CD4-positive, alpha-beta T cell (primary cell): ENCODE data around the gene AGAP1. TPM values are rescaled to one million over a fixed set of nuclear protein-coding genes. Genes with fewer than 3 reads are reported as not detected.

Experiments used
- ATAC-seq: fragments of 200-7000 bp; cut with Tn5 transposase; one replicate; pipeline ENCODE4 v1.10.0; 2022; ENCODE audit warnings: mild to moderate bottlenecking; ENCODE audit not compliant: poor library complexity
- CTCF ChIA-PET: fragments of 350-600 bp; sonication (Branson Sonifier 250); formaldehyde crosslinking; loops from one replicate; lab custom pipeline; 2021; ENCODE audit warnings: antibody characterized with exemption, inconsistent platforms; lab: Charles Lee
- POLR2A ChIA-PET: fragments of 350-600 bp; sonication (Branson Sonifier 250); formaldehyde crosslinking; loops from one replicate; lab custom pipeline; 2021; ENCODE audit warnings: antibody characterized with exemption, inconsistent platforms; lab: Charles Lee
- DNase-seq, 14 experiments: peaks; one replicate each; pipeline ENCODE4 v3.0.0-alpha.2; 2013 to 2020; ENCODE audit warnings: mixed read lengths in 2 of 14
- H3K27ac ChIP-seq, 2 donors: one replicate each; pipeline versions ENCODE4 v1.5.1 to v1.7.0; 2013; ENCODE audit warnings: low read length in 2 of 2, low read depth in 1 of 2, mild to moderate bottlenecking in 1 of 2
- H3K27me3 ChIP-seq, 2 experiments: 1 replicate in 1 of 2; 2 replicates in 1 of 2; pipeline versions ENCODE4 v1.6.1 to v1.7.0; 2013; ENCODE audit warnings: low read length in 2 of 2, control low read depth in 1 of 2, mild to moderate bottlenecking in 1 of 2, moderate library complexity in 1 of 2; ENCODE audit not compliant: insufficient read depth in 2 of 2, control insufficient read depth in 1 of 2
- H3K36me3 ChIP-seq: one replicate; pipeline ENCODE4 v1.6.1; 2013; ENCODE audit warnings: low read length, control low read depth; ENCODE audit not compliant: insufficient read depth
- H3K4me1 ChIP-seq: one replicate; pipeline ENCODE4 v1.6.1; 2013; ENCODE audit warnings: low read length, control low read depth; ENCODE audit not compliant: insufficient read depth
- H3K4me3 ChIP-seq: one replicate; pipeline ENCODE4 v1.5.1; 2013; ENCODE audit warnings: mild to moderate bottlenecking, low read length, moderate library complexity
- H3K9me3 ChIP-seq, 2 experiments: 1 replicate in 1 of 2; 2 replicates in 1 of 2; pipeline versions ENCODE4 v1.6.1 to v1.7.0; 2013; ENCODE audit warnings: low read length in 2 of 2, mild to moderate bottlenecking in 2 of 2, control low read depth in 1 of 2, moderate library complexity in 1 of 2; ENCODE audit not compliant: control insufficient read depth in 1 of 2, insufficient read depth in 1 of 2
- H3K27ac Mint-ChIP-seq: one replicate; pipeline ENCODE4 v1.8.0; 2020; ENCODE audit warnings: mixed read lengths
- H3K27me3 Mint-ChIP-seq: one replicate; pipeline ENCODE4 v1.8.0; 2021; ENCODE audit warnings: mixed read lengths
- H3K36me3 Mint-ChIP-seq: one replicate; pipeline ENCODE4 v1.8.0; 2021; ENCODE audit warnings: low read depth, mixed read lengths
- H3K4me1 Mint-ChIP-seq: one replicate; pipeline ENCODE4 v1.8.0; 2021; ENCODE audit warnings: low read depth, mixed read lengths
- H3K4me3 Mint-ChIP-seq: one replicate; pipeline ENCODE4 v1.8.0; 2020; ENCODE audit warnings: mild to moderate bottlenecking, mixed read lengths
- H3K9me3 Mint-ChIP-seq: one replicate; pipeline ENCODE4 v1.8.0; 2020; ENCODE audit warnings: mixed read lengths
- CTCF ChIP-seq: fragments of 200-600 bp; IDR thresholded peaks from one replicate; pipeline ENCODE4 v1.8.0; 2022; ENCODE audit warnings: antibody characterized with exemption, mild to moderate bottlenecking
- intact Hi-C, 2 experiments: fragments of 100-400 bp; cut with DNase I in 1 of 2; cut with micrococcal nuclease in 1 of 2; formaldehyde crosslinking; loops; one replicate each; pipeline versions ENCODE4 v1.15.1 to v1.9.0; 2023 to 2025; cut with DNase I, micrococcal nuclease
- total RNA-seq, 174 experiments: library from RNA in 2 of 174; stranded (reverse) in 2 of 174; gene quantifications; one replicate each; pipeline ENCODE4 v1.2.3 and lab custom pipeline; 2021 to 2026

AGAP1 gene
- total RNA-seq, 2 experiments from 2014 or later = 2.6 to 3.1 TPM

GRCh38 chr2:236065314-236066160 lies 571.7 kb downstream of the AGAP1 start:
- no peak overlapping the region for H3K4me3 ChIP-seq
- Mint-ChIP-seq H3K4me3 (no peak overlapping the region), H3K27me3 (peaks cover 19% of the 10 kb centered on the region), H3K27ac (no peak overlapping the region), H3K4me1 (no peaks in the 10 kb centered on the region), H3K9me3 (no peaks in the 10 kb centered on the region), H3K36me3 (no peaks in the 10 kb centered on the region)
- H3K4me1 ChIP-seq = no peaks in the 10 kb centered on the region
- no peaks in the 10 kb centered on the region for H3K27me3 ChIP-seq
- POLR2A ChIA-PET = no interaction called here
- CTCF ChIA-PET = no interaction called here
- ATAC-seq (no peak), DNase-seq (no peak)
- no peak for TF ChIP-seq CTCF
- intact Hi-C loops = no loop called here
- H3K9me3 ChIP-seq = no peaks in the 10 kb centered on the region
- no peaks in the 10 kb centered on the region for H3K36me3 ChIP-seq
- H3K27ac ChIP-seq = no peak overlapping the region

GRCh38 chr2:236070236-236070635 lies 576.4 kb downstream of the AGAP1 start:
- ATAC-seq (no peak), DNase-seq (no peak)
- no peaks in the 10 kb centered on the region for H3K4me1 ChIP-seq
- H3K36me3 ChIP-seq = no peaks in the 10 kb centered on the region
- no peaks in the 10 kb centered on the region for H3K9me3 Mint-ChIP-seq
- H3K27me3 ChIP-seq = no peaks in the 10 kb centered on the region
- no peaks in the 10 kb centered on the region for H3K27me3 Mint-ChIP-seq
- H3K36me3 Mint-ChIP-seq = no peaks in the 10 kb centered on the region
- POLR2A ChIA-PET = no interaction called here
- CTCF ChIA-PET = no interaction called here
- H3K4me1 Mint-ChIP-seq = no peaks in the 10 kb centered on the region
- H3K27ac ChIP-seq = no peak overlapping the region
- no peak overlapping the region for H3K4me3 Mint-ChIP-seq
- H3K9me3 ChIP-seq = no peaks in the 10 kb centered on the region
- H3K4me3 ChIP-seq = no peak overlapping the region
- intact Hi-C loops = no loop called here
- no peak for TF ChIP-seq CTCF
- H3K27ac Mint-ChIP-seq = no peak overlapping the region

GRCh38 chr2:236073246-236073645 lies 579.4 kb downstream of the AGAP1 start:
- intact Hi-C loops = no loop called here
- no peak overlapping the region for H3K27ac ChIP-seq
- H3K4me3 ChIP-seq = no peak overlapping the region
- H3K36me3 Mint-ChIP-seq = no peaks in the 10 kb centered on the region
- no peak overlapping the region for H3K27ac Mint-ChIP-seq
- H3K4me1 ChIP-seq = no peaks in the 10 kb centered on the region
- no peaks in the 10 kb centered on the region for H3K9me3 ChIP-seq
- H3K27me3 Mint-ChIP-seq = no peaks in the 10 kb centered on the region
- ChIA-PET CTCF (no interaction called here), POLR2A (no interaction called here)
- no peak for TF ChIP-seq CTCF
- H3K36me3 ChIP-seq = no peaks in the 10 kb centered on the region
- H3K4me3 Mint-ChIP-seq = no peak overlapping the region
- H3K4me1 Mint-ChIP-seq = no peaks in the 10 kb centered on the region
- DNase-seq = no peak
- H3K9me3 Mint-ChIP-seq = no peaks in the 10 kb centered on the region
- ATAC-seq = no peak
- H3K27me3 ChIP-seq = no peaks in the 10 kb centered on the region
